ENCODE results near the gene CD302. TPM values are rescaled to one million over a fixed set of nuclear protein-coding genes. Genes with fewer than 3 reads are reported as not detected.

CD302 gene
- total and polyA plus RNA-seq, 2 of the 4 experiments (the other 2 are of a cell fraction): 3.8 to 4.0 TPM

- H3K9me3 ChIP-seq (ENCODE audit: control insufficient read depth, insufficient read depth, low read length): no peaks in the 10 kb centered on the region
- H3K56ac ChIP-seq (ENCODE audit: extremely low read depth, insufficient read depth, low read length): no peak overlapping the region
- no peak for TF ChIP-seq ELK1 (IDR thresholded peaks at IDR 0.05; ENCODE audit: borderline replicate concordance, low read depth, low read length)
- no peak for TF ChIP-seq POLR2A (IDR thresholded peaks at IDR 0.05; ENCODE audit: low read depth, low read length)
- TF ChIP-seq SMC3 (IDR thresholded peaks at IDR 0.05; ENCODE audit: low read depth, low read length): no peak
- TF ChIP-seq CEBPB (IDR thresholded peaks at IDR 0.05; ENCODE audit: low read depth, low read length): no peak
- no peak for TF ChIP-seq RCOR1 (IDR thresholded peaks at IDR 0.05; ENCODE audit: insufficient replicate concordance, low read length)
- no peak for TF ChIP-seq CHD1 (IDR thresholded peaks at IDR 0.05; ENCODE audit: low read depth, low read length)
- no peak for TF ChIP-seq BHLHE40 (IDR thresholded peaks at IDR 0.05; ENCODE audit: low read depth, low read length)
- no peak for TF ChIP-seq USF2 (IDR thresholded peaks at IDR 0.05; ENCODE audit: low read depth, low read length)
- TF ChIP-seq FOS (IDR thresholded peaks at IDR 0.05; ENCODE audit: low read depth, low read length): no peak
- TF ChIP-seq RFX5 (IDR thresholded peaks at IDR 0.05; ENCODE audit: low read depth, low read length): no peak
- no peak for TF ChIP-seq MAZ (IDR thresholded peaks at IDR 0.05; ENCODE audit: borderline replicate concordance, low read depth, low read length)
- no peak for TF ChIP-seq RAD21 (IDR thresholded peaks at IDR 0.05; ENCODE audit: low read length)
- TF ChIP-seq MAFK (IDR thresholded peaks at IDR 0.05; ENCODE audit: low read depth, low read length): no peak
- TF ChIP-seq CTCF (conservative IDR thresholded peaks at IDR 0.05; ENCODE audit: low read depth, low read length): no peak
- no peak for TF ChIP-seq MXI1 (IDR thresholded peaks at IDR 0.05; ENCODE audit: borderline replicate concordance, low read depth, low read length)
- no peak for TF ChIP-seq NFE2L2 (IDR thresholded peaks at IDR 0.05; ENCODE audit: low read depth, low read length)
- no TSS peak for BruUV-seq (replicated peaks)
- dilution Hi-C loops (cut with HindIII; ENCODE audit: low sequenced_read_pairs, unreplicated experiment) (no loop called here), intact Hi-C loops (cut with micrococcal nuclease) (no loop called here), in situ Hi-C loops (cut with MboI; ENCODE audit: low sequenced_read_pairs) (no loop called here)
- no peak overlapping the region for H4K5ac ChIP-seq (ENCODE audit: low read depth, low read length)
- no peak overlapping the region for H3K9ac ChIP-seq (ENCODE audit: low read depth, low read length)
- H2BK15ac ChIP-seq (ENCODE audit: low read depth, low read length): no peak overlapping the region
- no peaks in the 10 kb centered on the region for H4K20me1 ChIP-seq (ENCODE audit: insufficient read depth, low read length)
- no peak overlapping the region for H4K8ac ChIP-seq (ENCODE audit: low read depth in 2 of 2, low read length in 2 of 2)
- H3K4ac ChIP-seq (ENCODE audit: low read depth, low read length): no peak overlapping the region
- no peak overlapping the region for H2AK5ac ChIP-seq (ENCODE audit: low read depth, low read length)
- H2BK20ac ChIP-seq (ENCODE audit: low read depth, low read length): no peak overlapping the region
- peaks cover 7% of the 10 kb centered on the region for H3K27me3 ChIP-seq (ENCODE audit: control insufficient read depth, insufficient read depth, low read length)
- no peak overlapping the region for H3K4me2 ChIP-seq (ENCODE audit: low read depth, low read length)
- H3K9me1 ChIP-seq (ENCODE audit: insufficient read depth, low read length): no peaks in the 10 kb centered on the region
- no peak for ATAC-seq (ENCODE audit: low read depth)
- DNase-seq: no peak
- no peak overlapping the region for H2BK120ac ChIP-seq (ENCODE audit: low read depth, low read length)
- no CpG with 5 or more reads among the region's 1 CpG for WGBS, 2 experiments (ENCODE audit: extremely low coverage in 2 of 2, insufficient read length in 1 of 2)
- no peak overlapping the region for H3K4me3 ChIP-seq (ENCODE audit: insufficient read depth, low read depth, low read length)
- H3K14ac ChIP-seq (replicated peaks; ENCODE audit: low read depth, low read length): no peak overlapping the region
- no peaks in the 10 kb centered on the region for H3K79me1 ChIP-seq (ENCODE audit: low read depth in 1 of 2, low read length in 2 of 2)
- H2AK9ac ChIP-seq (replicated peaks; ENCODE audit: low read depth, low read length, poor library complexity): no peak overlapping the region
- H2AFZ ChIP-seq (replicated peaks; ENCODE audit: low read length, poor library complexity): no peak overlapping the region
- no peaks in the 10 kb centered on the region for H3K4me1 ChIP-seq (ENCODE audit: control insufficient read depth, insufficient read depth, low read length)
- H3K18ac ChIP-seq (ENCODE audit: low read depth, low read length): no peak overlapping the region
- no peak overlapping the region for H4K91ac ChIP-seq (ENCODE audit: insufficient read depth, low read depth, low read length)
- ChIA-PET POLR2A (ENCODE audit: unreplicated experiment) (no interaction called here), CTCF (interaction anchor here (0.7 kb wide), 1 partner anchor 8 kb away, joined by 3 read pairs; no protein-coding TSS in a partner anchor)
- no peaks in the 10 kb centered on the region for H3K36me3 ChIP-seq (ENCODE audit: control insufficient read depth, insufficient read depth, low read length)
- H2BK5ac ChIP-seq (ENCODE audit: low read depth, low read length, poor library complexity, severe bottlenecking): no peak overlapping the region
- no peak overlapping the region for H3K23ac ChIP-seq (ENCODE audit: low read depth, low read length)
- no peak overlapping the region for H3K27ac ChIP-seq (ENCODE audit: insufficient read depth, low read length)
These were observed 31.4 kb upstream of the CD302 start for GRCh38 chr2:159829376-159829775.
